K562 (cell line): ENCODE data around the gene IQCE. TPM values are rescaled to one million over a fixed set of nuclear protein-coding genes. Genes with fewer than 3 reads are reported as not detected.

Source experiments
- BHLHE40 ChIP-seq: IDR thresholded peaks from 2 replicates; pipeline ENCODE4 v1.6.1; 2011; ENCODE audit warnings: low read length, improper control_type of control experiment
- CHD2 ChIP-seq: IDR thresholded peaks from 2 replicates; pipeline ENCODE4 v1.6.1; 2011; ENCODE audit warnings: low read depth, low read length
- CREB3 ChIP-seq: fragments of 450-650 bp; conservative IDR thresholded peaks from 2 replicates; pipeline ENCODE4 v1.6.1; 2016; ENCODE audit warnings: missing genetic modification characterization, low read depth, mild to moderate bottlenecking, missing compliant biosample characterization, moderate library complexity
- ELK1 ChIP-seq: sonication (generic); formaldehyde crosslinking; IDR thresholded peaks from 2 replicates; pipeline ENCODE4 v1.8.1; 2022; ENCODE audit warnings: missing genetic modification reagents
- FOXA1 ChIP-seq: fragments of 450-650 bp; IDR thresholded peaks from 2 replicates; pipeline ENCODE4 v1.6.1; 2016; ENCODE audit warnings: mild to moderate bottlenecking, borderline replicate concordance
- GABPA ChIP-seq: fragments of 200-800 bp; sonication (Bioruptor generic); conservative IDR thresholded peaks from 2 replicates; pipeline ENCODE4 v1.6.1; 2016; ENCODE audit warnings: low read depth, missing genetic modification characterization, missing compliant biosample characterization
- GTF3C2 ChIP-seq: IDR thresholded peaks from 3 replicates; pipeline ENCODE4 v1.6.1; 2011; ENCODE audit warnings: borderline replicate concordance, mild to moderate bottlenecking, moderate library complexity; ENCODE audit not compliant: insufficient read length; ENCODE audit errors: extremely low read depth
- ILF3 ChIP-seq: fragments of 450-650 bp; IDR thresholded peaks from 2 replicates; pipeline ENCODE4 v1.6.1; 2018; ENCODE audit warnings: antibody characterized with exemption, mild to moderate bottlenecking, moderate library complexity, borderline replicate concordance
- LARP7 ChIP-seq: fragments of 450-650 bp; IDR thresholded peaks from 2 replicates; pipeline ENCODE4 v1.6.1; 2016
- LCOR ChIP-seq: sonication (generic); formaldehyde crosslinking; IDR thresholded peaks from 2 replicates; pipeline ENCODE4 v1.8.0; 2022; ENCODE audit warnings: mild to moderate bottlenecking, missing genetic modification reagents
- MAZ ChIP-seq, 2 experiments: fragments of 450-650 bp in 1 of 2; sonication (generic) in 1 of 2; formaldehyde crosslinking; IDR thresholded peaks in 1 of 2; conservative IDR thresholded peaks in 1 of 2; 2 replicates each; pipeline versions ENCODE4 v1.4.0 to v1.5.0; 2020; ENCODE audit warnings: mild to moderate bottlenecking in 1 of 2, missing genetic modification reagents in 1 of 2
- NFXL1 ChIP-seq: fragments of 450-650 bp; formaldehyde crosslinking; IDR thresholded peaks from 2 replicates; pipeline ENCODE4 v1.4.0; 2021; ENCODE audit warnings: mild to moderate bottlenecking
- PCBP2 ChIP-seq: fragments of 200-400 bp; formaldehyde crosslinking; IDR thresholded peaks from 2 replicates; pipeline ENCODE4 v1.6.1; 2018; ENCODE audit warnings: low read length, low read depth, mild to moderate bottlenecking, moderate library complexity; ENCODE audit not compliant: poor library complexity, severe bottlenecking
- PTBP1 ChIP-seq: fragments of 200-400 bp; formaldehyde crosslinking; IDR thresholded peaks from 2 replicates; pipeline ENCODE4 v1.6.1; 2017; ENCODE audit warnings: low read depth, low read length
- PTRF ChIP-seq: fragments of 450-650 bp; IDR thresholded peaks from 2 replicates; pipeline ENCODE4 v1.6.1; 2016; ENCODE audit warnings: mild to moderate bottlenecking, missing genetic modification characterization, missing compliant biosample characterization
- RBM22 ChIP-seq: fragments of 200-400 bp; formaldehyde crosslinking; IDR thresholded peaks from 2 replicates; pipeline ENCODE4 v1.6.1; 2018; ENCODE audit warnings: low read length, low read depth; ENCODE audit not compliant: poor library complexity, severe bottlenecking
- ZNF274 ChIP-seq: IDR thresholded peaks from 2 replicates; pipeline ENCODE4 v1.6.1; 2011; ENCODE audit warnings: low read depth, mild to moderate bottlenecking, low read length, moderate library complexity, borderline replicate concordance
- ZNF354B ChIP-seq: fragments of 250-450 bp; sonication (Bioruptor Pico); IDR thresholded peaks from 2 replicates; pipeline ENCODE4 v1.4.0; 2020
- ZNF551 ChIP-seq: fragments of 250-450 bp; sonication (Bioruptor Pico); IDR thresholded peaks from 2 replicates; pipeline ENCODE4 v1.5.0; 2021; ENCODE audit warnings: mild to moderate bottlenecking, moderate library complexity
- ZNF586 ChIP-seq: fragments of 450-650 bp; formaldehyde crosslinking; conservative IDR thresholded peaks from 2 replicates; pipeline ENCODE4 v1.4.0; 2020; ENCODE audit warnings: mild to moderate bottlenecking, moderate library complexity
- ZNF764 ChIP-seq: fragments of 250-450 bp; sonication (Bioruptor Pico); IDR thresholded peaks from 2 replicates; pipeline ENCODE4 v1.4.0; 2020; ENCODE audit warnings: low read depth, mild to moderate bottlenecking, moderate library complexity
- polyA plus RNA-seq, 8 experiments: library from polyadenylated mRNA; depleted of rRNA in 4 of 8; stranded (reverse) in 5 of 8; unstranded in 3 of 8; fragments of >200 nt; fragmentation: Nextera tagmentation in 2 of 8; fragmentation: Illumina TruSeq in 1 of 8; extraction: Ambion mirVana in 2 of 8; extraction: Trizol in 1 of 8; gene quantifications; 2 replicates each; pipeline versions ENCODE4 v1.2.1 to v1.2.3, GENCODE V29; 2011 to 2014; ENCODE audit warnings: inconsistent platforms in 1 of 8, missing spikeins in 1 of 8
- total RNA-seq, 7 experiments: library from RNA; depleted of rRNA in 6 of 7; stranded (reverse); fragments of >200 nt in 6 of 7; fragmentation: Illumina TruSeq in 2 of 7; extraction: Trizol in 2 of 7; gene quantifications; 2 replicates each; pipeline versions ENCODE4 v1.2.1 to v1.2.3, GENCODE V29; 2011 to 2021; ENCODE audit warnings: low replicate concordance in 1 of 7
- TF ChIP-seq, protein P1 (sequence below): sonication (generic); formaldehyde crosslinking; IDR thresholded peaks from 2 replicates; pipeline ENCODE4 v1.5.0; 2020; ENCODE audit warnings: missing genetic modification reagents

IQCE gene
- total and polyA plus RNA-seq, 9 of the 15 experiments (the other 6 are each of a cell fraction or from before 2014, with no cell fraction given), result 0.18 to 8.5 (median 4.2) TPM

DNA sequence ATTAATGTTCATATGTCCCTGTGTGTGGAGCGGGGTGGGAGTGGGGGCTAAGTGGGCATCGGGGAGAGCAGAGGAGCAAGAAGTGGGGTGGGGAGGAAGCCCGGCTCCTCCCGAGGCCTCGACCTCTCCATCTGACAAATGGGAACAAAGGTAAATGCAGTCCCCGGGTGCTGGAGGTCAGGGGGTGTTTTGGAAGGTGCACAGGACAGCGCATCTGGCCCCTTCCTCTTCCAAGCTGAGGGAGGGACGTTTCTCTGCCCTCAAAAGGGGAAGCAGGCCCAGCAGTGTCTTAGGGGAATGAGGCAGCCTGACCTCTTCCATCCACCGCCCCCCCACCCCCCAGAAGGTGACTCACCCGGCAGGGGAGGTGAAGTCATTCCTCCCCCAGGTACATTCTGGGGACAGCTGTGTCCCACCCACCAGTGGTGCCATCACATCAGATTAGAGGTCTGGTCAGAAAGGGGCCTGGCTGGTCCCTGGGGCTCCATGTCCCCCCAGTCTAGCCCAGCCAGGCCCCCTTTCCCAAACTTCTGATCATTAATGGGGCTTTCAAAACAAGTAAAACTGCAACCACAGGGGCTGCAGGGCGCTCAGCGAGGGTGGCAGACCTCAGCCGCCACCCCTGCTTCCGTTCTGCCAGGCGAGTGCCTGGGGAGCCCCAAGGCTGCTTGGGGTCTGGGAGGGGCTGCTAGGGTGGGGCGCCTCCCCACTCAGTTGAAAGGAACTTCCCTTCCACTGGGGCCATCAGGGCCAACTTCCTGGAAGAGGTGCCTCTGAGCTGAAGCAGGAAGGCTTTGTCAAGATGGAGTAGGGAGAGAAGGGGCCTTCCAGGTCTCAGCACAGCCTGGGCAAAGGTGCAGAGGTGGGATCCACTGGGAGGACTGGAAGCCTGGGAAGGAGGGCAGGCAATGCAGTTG is 28.4 kb upstream of the IQCE start (continued):
- TF ChIP-seq, protein P1, sequence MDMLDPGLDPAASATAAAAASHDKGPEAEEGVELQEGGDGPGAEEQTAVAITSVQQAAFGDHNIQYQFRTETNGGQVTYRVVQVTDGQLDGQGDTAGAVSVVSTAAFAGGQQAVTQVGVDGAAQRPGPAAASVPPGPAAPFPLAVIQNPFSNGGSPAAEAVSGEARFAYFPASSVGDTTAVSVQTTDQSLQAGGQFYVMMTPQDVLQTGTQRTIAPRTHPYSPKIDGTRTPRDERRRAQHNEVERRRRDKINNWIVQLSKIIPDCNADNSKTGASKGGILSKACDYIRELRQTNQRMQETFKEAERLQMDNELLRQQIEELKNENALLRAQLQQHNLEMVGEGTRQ, result no peak
- TF ChIP-seq ZNF274 (no peak), CHD2 (no peak), LARP7 (no peak), ZNF764 (CRISPR knock-in tag) (no peak), PTBP1 (no peak), GABPA (tag) (no peak), ZNF551 (CRISPR knock-in tag) (no peak), FOXA1 (no peak), BHLHE40 (no peak), PCBP2 (no peak), GTF3C2 (no peak), LCOR (no peak), NFXL1 (CRISPR knock-in tag) (no peak), CREB3 (tag) (no peak), ILF3 (no peak), ZNF354B (CRISPR knock-in tag) (no peak), RBM22 (no peak), PTRF (tag) (no peak), MAZ (CRISPR knock-in tag; conservative IDR thresholded peaks at IDR 0.05 in 1 of 2, IDR thresholded peaks at IDR 0.05 in 1 of 2) (peak in 1 of 2 experiments; percentile 50; a peak in 1 of 4 replicates), ZNF586 (no peak), ELK1 (CRISPR knock-in tag) (no peak)
